ENCODE data around the gene PTPRD. TPM values are rescaled to one million over a fixed set of nuclear protein-coding genes. Genes with fewer than 3 reads are reported as not detected.

The PTPRD gene
- total and polyA plus RNA-seq, 4 donors: 97.4 to 229 (median 161) TPM

- H3K36me3 ChIP-seq (ENCODE audit: control insufficient read depth, insufficient read depth, low read length): peaks cover 4% of the 10 kb centered on the region
- no peak overlapping the region for H3K27ac ChIP-seq (ENCODE audit: low read depth, low read length)
- H3K9me3 ChIP-seq (ENCODE audit: control insufficient read depth, insufficient read depth, low read length): no peaks in the 10 kb centered on the region
- DNase-seq (ENCODE audit: low read depth in 4 of 6, low spot score in 6 of 6): no peak
- H3K4me1 ChIP-seq (ENCODE audit: control insufficient read depth, insufficient read depth, low read length): no peaks in the 10 kb centered on the region
- H3K27me3 ChIP-seq (ENCODE audit: control insufficient read depth, insufficient read depth, low read length): no peaks in the 10 kb centered on the region
- no peak overlapping the region for H3K4me3 ChIP-seq (ENCODE audit: low read depth, low read length)
These were observed 2156.5 kb downstream of the PTPRD start for GRCh38 chr9:8456344-8456743.

- Histone ChIP-seq H3K27ac (ENCODE audit: low read depth, low read length) (no peak overlapping the region), H3K4me3 (ENCODE audit: low read depth, low read length) (no peak overlapping the region), H3K36me3 (ENCODE audit: control insufficient read depth, insufficient read depth, low read length) (peaks cover 9% of the 10 kb centered on the region), H3K9me3 (ENCODE audit: control insufficient read depth, insufficient read depth, low read length) (no peaks in the 10 kb centered on the region), H3K27me3 (ENCODE audit: control insufficient read depth, insufficient read depth, low read length) (no peaks in the 10 kb centered on the region), H3K4me1 (ENCODE audit: control insufficient read depth, insufficient read depth, low read length) (no peaks in the 10 kb centered on the region)
- peak in 2 of 6 donors; percentile 52 to 62 for DNase-seq (ENCODE audit: low read depth in 4 of 6, low spot score in 6 of 6)
- WGBS (ENCODE audit: insufficient coverage): 100% methylated on average over 1 of the region's 9 CpGs
These were observed 2161.8 kb downstream of the PTPRD start for GRCh38 chr9:8450810-8451545.

GRCh38 chr9:8448226-8448625 lies 2164.6 kb downstream of the PTPRD start:
- no peak overlapping the region for H3K4me3 ChIP-seq (ENCODE audit: low read depth, low read length)
- H3K36me3 ChIP-seq (ENCODE audit: control insufficient read depth, insufficient read depth, low read length): peaks cover 8% of the 10 kb centered on the region
- no peaks in the 10 kb centered on the region for H3K9me3 ChIP-seq (ENCODE audit: control insufficient read depth, insufficient read depth, low read length)
- no peaks in the 10 kb centered on the region for H3K27me3 ChIP-seq (ENCODE audit: control insufficient read depth, insufficient read depth, low read length)
- no peak overlapping the region for H3K27ac ChIP-seq (ENCODE audit: low read depth, low read length)
- no peaks in the 10 kb centered on the region for H3K4me1 ChIP-seq (ENCODE audit: control insufficient read depth, insufficient read depth, low read length)
- no CpG with 5 or more reads among the region's 7 CpGs for WGBS (ENCODE audit: insufficient coverage)
- DNase-seq (ENCODE audit: low read depth in 4 of 6, low spot score in 6 of 6): no peak

- Histone ChIP-seq H3K27ac (ENCODE audit: low read depth, low read length) (no peak overlapping the region), H3K36me3 (ENCODE audit: control insufficient read depth, insufficient read depth, low read length) (peaks cover 5% of the 10 kb centered on the region), H3K4me1 (ENCODE audit: control insufficient read depth, insufficient read depth, low read length) (no peaks in the 10 kb centered on the region), H3K4me3 (ENCODE audit: low read depth, low read length) (no peak overlapping the region), H3K27me3 (ENCODE audit: control insufficient read depth, insufficient read depth, low read length) (no peaks in the 10 kb centered on the region), H3K9me3 (ENCODE audit: control insufficient read depth, insufficient read depth, low read length) (no peaks in the 10 kb centered on the region)
- WGBS (ENCODE audit: insufficient coverage): no CpG with 5 or more reads among the region's 4 CpGs
- no peak for DNase-seq (ENCODE audit: low read depth in 4 of 6, low spot score in 6 of 6)
These were observed 2165.2 kb downstream of the PTPRD start for GRCh38 chr9:8447601-8448000.

GRCh38 chr9:8437876-8438275 lies 2174.9 kb downstream of the PTPRD start:
- no peaks in the 10 kb centered on the region for H3K9me3 ChIP-seq (ENCODE audit: control insufficient read depth, insufficient read depth, low read length)
- no peak overlapping the region for H3K27ac ChIP-seq (ENCODE audit: low read depth, low read length)
- no peaks in the 10 kb centered on the region for H3K4me1 ChIP-seq (ENCODE audit: control insufficient read depth, insufficient read depth, low read length)
- DNase-seq (ENCODE audit: low read depth in 4 of 6, low spot score in 6 of 6): no peak
- no peaks in the 10 kb centered on the region for H3K27me3 ChIP-seq (ENCODE audit: control insufficient read depth, insufficient read depth, low read length)
- H3K36me3 ChIP-seq (ENCODE audit: control insufficient read depth, insufficient read depth, low read length): peaks cover 3% of the 10 kb centered on the region
- no peak overlapping the region for H3K4me3 ChIP-seq (ENCODE audit: low read depth, low read length)

- no peak overlapping the region for H3K4me3 ChIP-seq (ENCODE audit: low read depth, low read length)
- H3K27ac ChIP-seq (ENCODE audit: low read depth, low read length): no peak overlapping the region
- DNase-seq (ENCODE audit: low read depth in 4 of 6, low spot score in 6 of 6): no peak
- no peaks in the 10 kb centered on the region for H3K27me3 ChIP-seq (ENCODE audit: control insufficient read depth, insufficient read depth, low read length)
- peaks cover 3% of the 10 kb centered on the region for H3K36me3 ChIP-seq (ENCODE audit: control insufficient read depth, insufficient read depth, low read length)
- H3K4me1 ChIP-seq (ENCODE audit: control insufficient read depth, insufficient read depth, low read length): no peaks in the 10 kb centered on the region
- H3K9me3 ChIP-seq (ENCODE audit: control insufficient read depth, insufficient read depth, low read length): no peaks in the 10 kb centered on the region
- WGBS (ENCODE audit: insufficient coverage): no CpG with 5 or more reads among the region's 4 CpGs
These were observed 2175.5 kb downstream of the PTPRD start for GRCh38 chr9:8437259-8437658.

GRCh38 chr9:8436786-8437185 lies 2176.0 kb downstream of the PTPRD start:
- Histone ChIP-seq H3K4me3 (ENCODE audit: low read depth, low read length) (no peak overlapping the region), H3K27ac (ENCODE audit: low read depth, low read length) (no peak overlapping the region), H3K36me3 (ENCODE audit: control insufficient read depth, insufficient read depth, low read length) (peaks cover 3% of the 10 kb centered on the region), H3K27me3 (ENCODE audit: control insufficient read depth, insufficient read depth, low read length) (no peaks in the 10 kb centered on the region), H3K4me1 (ENCODE audit: control insufficient read depth, insufficient read depth, low read length) (no peaks in the 10 kb centered on the region), H3K9me3 (ENCODE audit: control insufficient read depth, insufficient read depth, low read length) (no peaks in the 10 kb centered on the region)
- no peak for DNase-seq (ENCODE audit: low read depth in 4 of 6, low spot score in 6 of 6)
- no CpG with 5 or more reads among the region's 1 CpG for WGBS (ENCODE audit: insufficient coverage)

- Histone ChIP-seq H3K4me3 (ENCODE audit: low read depth, low read length) (no peak overlapping the region), H3K27me3 (ENCODE audit: control insufficient read depth, insufficient read depth, low read length) (no peaks in the 10 kb centered on the region), H3K9me3 (ENCODE audit: control insufficient read depth, insufficient read depth, low read length) (no peaks in the 10 kb centered on the region), H3K27ac (ENCODE audit: low read depth, low read length) (no peak overlapping the region), H3K36me3 (ENCODE audit: control insufficient read depth, insufficient read depth, low read length) (peaks cover 3% of the 10 kb centered on the region), H3K4me1 (ENCODE audit: control insufficient read depth, insufficient read depth, low read length) (no peaks in the 10 kb centered on the region)
- no peak for DNase-seq (ENCODE audit: low read depth in 4 of 6, low spot score in 6 of 6)
- WGBS (ENCODE audit: insufficient coverage): no CpG with 5 or more reads among the region's 3 CpGs
These were observed 2178.2 kb downstream of the PTPRD start for GRCh38 chr9:8434621-8435020.

- H3K9me3 ChIP-seq (ENCODE audit: control insufficient read depth, insufficient read depth, low read length): no peaks in the 10 kb centered on the region
- H3K27ac ChIP-seq (ENCODE audit: low read depth, low read length): no peak overlapping the region
These were observed 2180.6 kb downstream of the PTPRD start for GRCh38 chr9:8432224-8432623.

GRCh38 chr9:8431505-8431904 lies 2181.3 kb downstream of the PTPRD start:
- WGBS (ENCODE audit: insufficient coverage): no CpG with 5 or more reads among the region's 1 CpG
- Histone ChIP-seq H3K36me3 (ENCODE audit: control insufficient read depth, insufficient read depth, low read length) (peaks cover 3% of the 10 kb centered on the region), H3K4me1 (ENCODE audit: control insufficient read depth, insufficient read depth, low read length) (no peaks in the 10 kb centered on the region), H3K4me3 (ENCODE audit: low read depth, low read length) (no peak overlapping the region), H3K27ac (ENCODE audit: low read depth, low read length) (no peak overlapping the region), H3K27me3 (ENCODE audit: control insufficient read depth, insufficient read depth, low read length) (no peaks in the 10 kb centered on the region), H3K9me3 (ENCODE audit: control insufficient read depth, insufficient read depth, low read length) (no peaks in the 10 kb centered on the region)
- no peak for DNase-seq (ENCODE audit: low read depth in 4 of 6, low spot score in 6 of 6)

More at GRCh38 chr9:8432224-8432623, 2180.6 kb downstream of the PTPRD start:
- H3K36me3 ChIP-seq (ENCODE audit: control insufficient read depth, insufficient read depth, low read length): peaks cover 3% of the 10 kb centered on the region
- WGBS (ENCODE audit: insufficient coverage): 40% methylated on average over 1 of the region's 4 CpGs
- H3K4me3 ChIP-seq (ENCODE audit: low read depth, low read length): no peak overlapping the region
- H3K27me3 ChIP-seq (ENCODE audit: control insufficient read depth, insufficient read depth, low read length): no peaks in the 10 kb centered on the region
- H3K4me1 ChIP-seq (ENCODE audit: control insufficient read depth, insufficient read depth, low read length): no peaks in the 10 kb centered on the region
- no peak for DNase-seq (ENCODE audit: low read depth in 4 of 6, low spot score in 6 of 6)

Data from spinal cord (tissue), 10 donors.